HK-2 (cell line): ENCODE data around the gene DTD2.
"Not testable (repeated sequence)": the region's sequence is repeated elsewhere in the genome, so short reads cannot be mapped to it uniquely, and the experiment has no call there.

Experiments
- DNase-seq: peaks from one replicate; pipeline ENCODE4 v3.0.0-alpha.2; 2018; ENCODE audit not compliant: unreplicated experiment

DTD2 gene

GRCh38 chr14:31441273-31442111 is 15.8 kb downstream of the DTD2 start:
- no peak for DNase-seq

DNA sequence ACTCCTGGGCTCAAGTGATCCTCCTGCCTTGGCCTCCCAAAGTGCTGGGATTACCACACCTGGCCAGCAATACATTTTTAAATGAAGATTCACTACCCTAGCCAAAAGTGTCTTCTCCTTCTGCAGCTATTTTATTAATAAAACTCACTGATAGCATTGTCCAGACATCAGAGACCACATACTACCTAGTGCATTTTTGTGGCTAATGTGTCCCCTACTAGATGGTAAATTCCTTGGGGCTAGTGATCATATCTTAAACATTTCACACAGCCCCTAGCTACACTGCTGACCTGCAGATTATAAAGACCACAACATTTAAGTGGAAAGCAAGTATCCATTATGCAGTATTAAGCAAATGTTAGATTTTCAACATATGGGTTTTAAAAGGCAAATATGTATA is 17.0 kb downstream of the DTD2 start:
- DNase-seq = no peak

DNA sequence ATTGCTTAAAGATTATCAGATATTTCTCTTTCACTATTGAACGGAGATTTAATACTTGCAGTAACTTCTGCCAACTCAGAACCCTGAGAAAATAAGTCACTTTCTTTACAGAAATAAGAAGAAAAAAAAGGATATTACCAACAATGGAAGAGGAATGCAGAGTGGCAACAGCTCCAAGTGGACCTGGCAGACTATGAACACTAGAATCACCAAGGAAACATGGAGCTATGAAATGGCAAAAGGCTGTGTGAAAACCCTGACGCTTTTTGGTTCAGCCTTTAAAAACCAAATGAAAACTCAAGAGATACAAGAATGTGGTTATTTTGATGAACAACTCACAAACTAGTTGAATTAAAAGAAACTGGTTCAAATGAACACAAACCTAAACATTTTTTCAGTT is 17.7 kb downstream of the DTD2 start:
- DNase-seq = no peak

DNA sequence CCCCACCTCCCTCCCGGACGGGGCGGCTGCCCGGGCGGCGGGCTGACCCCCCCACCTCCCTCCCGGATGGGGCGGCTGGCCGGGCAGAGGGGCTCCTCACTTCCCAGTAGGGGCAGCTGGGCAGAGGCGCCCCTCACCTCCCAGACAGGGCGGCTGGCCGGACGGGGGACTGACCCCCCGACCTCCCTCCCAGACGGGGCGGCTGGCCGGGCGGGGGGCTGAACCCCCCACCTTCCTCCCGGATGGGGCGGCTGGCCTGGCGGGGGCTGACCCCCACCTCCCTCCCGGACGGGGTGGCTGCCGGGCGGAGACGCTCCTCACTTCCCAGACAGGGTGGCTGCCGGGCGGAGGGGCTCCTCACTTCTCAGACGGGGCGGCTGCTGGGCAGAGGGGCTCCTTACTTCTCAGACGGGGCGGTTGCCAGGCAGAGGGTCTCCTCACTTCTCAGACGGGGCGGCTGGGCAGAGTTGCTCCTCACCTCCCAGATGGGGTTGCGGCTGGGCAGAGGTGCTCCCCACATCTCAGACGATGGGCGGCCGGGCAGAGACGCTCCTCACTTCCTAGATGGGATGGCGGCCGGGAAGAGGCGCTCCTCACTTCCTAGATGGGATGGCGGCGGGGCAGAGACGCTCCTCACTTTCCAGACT is 20.1 kb downstream of the DTD2 start:
- not testable (repeated sequence) for DNase-seq

DNA sequence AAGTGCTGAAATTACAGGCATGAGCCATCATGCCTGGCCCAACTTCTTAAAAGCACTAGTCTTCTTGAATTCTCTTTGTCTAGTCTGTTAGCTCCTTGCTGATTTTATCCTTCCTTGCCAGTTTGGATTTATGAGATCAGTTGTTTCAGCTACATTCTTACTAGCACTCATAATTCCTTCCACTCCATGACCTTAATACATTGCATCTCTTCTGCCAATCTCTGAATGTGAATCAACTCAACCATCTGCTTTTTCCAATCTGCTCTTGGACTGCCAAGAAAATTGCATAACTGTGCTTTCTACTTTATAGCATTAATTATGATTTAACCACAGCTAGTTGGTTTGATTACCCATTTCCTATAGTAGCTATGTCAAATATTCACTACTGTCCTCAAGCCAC is 22.0 kb downstream of the DTD2 start:
- no peak for DNase-seq

- DNase-seq = no peak
Observed at GRCh38 chr14:31430634-31431264, 26.6 kb downstream of the DTD2 start.

- DNase-seq = no peak
Observed at GRCh38 chr14:31429791-31430190, 27.5 kb downstream of the DTD2 start.

GRCh38 chr14:31428011-31428410 is 29.3 kb downstream of the DTD2 start:
- no peak for DNase-seq

DNA sequence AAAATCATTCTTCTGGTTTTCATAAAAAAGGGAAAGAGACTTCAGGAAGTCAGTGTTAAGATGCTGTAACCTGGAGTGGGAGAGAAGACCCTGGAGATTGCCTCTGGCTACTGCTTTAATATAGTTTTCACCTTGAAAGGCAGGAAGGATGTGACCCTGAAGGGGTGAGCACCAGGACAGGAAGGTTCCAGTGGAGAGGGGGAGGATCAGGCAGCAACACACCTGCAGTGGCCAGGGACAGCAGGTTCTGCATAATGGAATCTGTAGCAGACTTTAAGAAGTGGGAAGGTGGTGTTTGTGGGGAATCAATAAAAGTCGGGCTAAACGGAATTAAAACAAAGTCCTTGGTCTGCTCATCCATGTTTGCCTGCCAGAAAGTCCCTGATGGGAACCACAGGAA is 30.6 kb downstream of the DTD2 start:
- no peak for DNase-seq

- DNase-seq = no peak
Observed at GRCh38 chr14:31425905-31426304, 31.4 kb downstream of the DTD2 start.

DNA sequence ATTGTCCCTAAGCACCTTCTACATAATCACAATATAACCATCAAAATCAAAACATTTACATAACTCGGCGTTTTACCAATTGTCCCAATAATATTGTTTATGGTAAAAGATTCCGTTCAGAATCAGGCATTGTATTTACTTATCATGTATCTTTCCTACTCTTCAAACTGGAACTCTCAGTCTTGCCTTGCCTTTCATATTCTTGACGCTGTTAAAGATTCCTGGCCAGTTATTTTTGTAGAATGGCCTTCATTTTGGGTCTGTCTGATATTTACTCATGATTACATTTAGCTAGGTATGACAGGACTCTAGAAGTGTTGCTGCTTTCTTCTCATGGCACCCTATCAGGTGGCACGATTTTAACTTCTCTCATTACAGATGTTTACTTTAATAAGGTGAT is 36.1 kb downstream of the DTD2 start:
- no peak for DNase-seq

- DNase-seq = peak; percentile 95
Observed at GRCh38 chr14:31420319-31421111, 36.8 kb downstream of the DTD2 start, which contains the start of gene HEATR5A. Gene HEATR5A (minus strand): TSS chr14:31420550. CDS start chr14:31402975, 17,575 bp downstream.

DNA sequence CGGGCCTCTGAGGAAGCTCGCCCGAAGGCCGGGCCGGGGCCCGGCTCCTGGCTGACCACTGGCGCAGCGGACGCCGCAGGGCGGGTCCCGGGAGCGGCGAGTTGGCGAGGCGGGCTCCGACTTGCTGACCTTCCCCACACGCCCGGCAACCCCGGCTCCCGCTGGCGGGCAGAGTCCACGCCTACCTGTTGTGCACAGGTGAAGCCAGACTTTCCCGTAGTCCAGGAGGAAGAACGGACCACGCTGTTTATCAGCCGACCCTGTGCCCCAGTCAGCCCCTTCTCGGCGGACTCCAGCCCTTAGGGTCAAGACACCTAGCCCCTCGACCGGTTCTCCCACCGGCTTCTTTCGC is 37.4 kb downstream of the DTD2 start:
- peak; percentile 78 for DNase-seq

- DNase-seq = no peak
Observed at GRCh38 chr14:31419179-31419966, 37.9 kb downstream of the DTD2 start.

GRCh38 chr14:31418440-31418839 is 38.9 kb downstream of the DTD2 start:
- DNase-seq = no peak

DNA sequence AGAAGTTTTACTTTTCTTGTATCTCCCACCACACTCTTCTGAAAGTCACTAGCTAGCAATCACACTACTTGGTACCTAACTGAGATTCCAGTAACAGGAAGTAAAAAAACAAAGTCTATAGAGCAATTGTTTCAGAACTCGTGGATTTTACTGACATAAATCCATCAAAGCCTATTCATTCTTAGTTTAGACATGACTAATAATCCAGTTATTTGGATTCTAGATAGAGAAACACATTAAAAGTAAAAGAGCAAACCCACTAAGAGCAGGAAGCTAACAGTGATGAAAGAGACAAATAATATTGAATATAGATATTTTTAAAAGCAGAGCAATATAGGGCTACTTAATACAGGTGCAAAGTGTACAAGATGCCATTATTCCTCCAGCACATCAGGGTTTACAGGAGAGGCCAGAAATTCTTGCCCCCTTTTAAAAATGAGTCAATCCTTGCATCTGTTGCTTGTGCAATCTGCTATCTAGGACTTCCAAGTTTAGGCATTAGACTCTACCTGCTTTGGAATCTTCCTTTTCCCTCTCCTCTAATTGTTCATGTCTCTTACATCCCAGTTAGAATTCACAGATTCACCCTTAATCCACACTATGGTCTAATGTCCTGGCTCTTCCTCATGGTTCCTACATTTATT is 43.0 kb downstream of the DTD2 start:
- DNase-seq = no peak

DNA sequence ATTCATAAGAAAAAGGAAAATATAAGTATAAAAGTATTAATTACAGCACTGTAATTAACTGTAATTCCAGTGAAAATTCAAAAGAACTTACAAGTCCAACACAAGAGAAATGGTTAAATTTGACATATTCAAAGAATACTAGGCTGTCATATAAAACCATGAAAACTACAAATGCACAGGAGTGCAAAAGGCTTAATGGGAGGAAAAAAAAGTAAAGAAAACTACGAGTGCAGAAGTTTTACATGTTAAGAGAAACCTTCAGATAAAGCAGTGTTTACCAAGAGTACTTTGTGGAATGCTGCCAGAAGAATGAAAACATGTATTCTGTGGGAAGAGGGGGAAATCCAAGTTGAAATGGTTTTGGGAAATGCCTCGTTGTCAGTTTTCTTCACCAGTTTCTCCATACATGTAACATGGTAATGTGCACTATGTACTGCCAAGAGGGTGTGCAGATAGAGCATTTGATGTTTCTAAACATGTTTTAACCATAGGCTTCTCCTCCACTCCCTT is 46.0 kb downstream of the DTD2 start:
- DNase-seq = no peak

- DNase-seq = no peak
Observed at GRCh38 chr14:31410048-31410650, 47.2 kb downstream of the DTD2 start.

GRCh38 chr14:31408421-31408820 is 48.9 kb downstream of the DTD2 start:
- no peak for DNase-seq

GRCh38 chr14:31405599-31406232 is 51.6 kb downstream of the DTD2 start:
- DNase-seq = no peak
